A673 (cell line): ENCODE results near the gene FNDC3B. TPM values are rescaled to one million over a fixed set of nuclear protein-coding genes. Genes with fewer than 3 reads are reported as not detected.

ENCODE experiments used
- BruUV-seq: library from RNA; stranded (reverse); fragments of 400-500 nt; replicated peaks from 2 replicates; lab custom pipeline; 2021; lab: Mats Ljungman, UMichigan
- CTCF ChIA-PET: fragments of 300-600 bp; sonication (Branson Sonifier 250); formaldehyde crosslinking; loops from one replicate; lab custom pipeline; 2022; ENCODE audit warnings: antibody characterized with exemption; lab: Charles Lee
- POLR2A ChIA-PET: fragments of 300-600 bp; sonication (Branson Sonifier 250); formaldehyde crosslinking; loops from one replicate; lab custom pipeline; 2022; ENCODE audit warnings: antibody characterized with exemption; ENCODE audit not compliant: low non-redundant PET; lab: Charles Lee
- DNase-seq: peaks from one replicate; pipeline ENCODE4 v3.0.0-alpha.2; 2015; ENCODE audit warnings: low spot score
- H3K27ac ChIP-seq: fragments of 200-600 bp; sonication (generic); 2 replicates; pipeline ENCODE4 v1.5.1; 2016; ENCODE audit warnings: mixed run types, low read depth, mild to moderate bottlenecking, mixed read lengths, antibody characterized with exemption, low read length; ENCODE audit not compliant: poor library complexity, severe bottlenecking
- H3K27me3 ChIP-seq: fragments of 200-600 bp; sonication (generic); replicated peaks from 2 replicates; pipeline ENCODE4 v1.6.1; 2017; ENCODE audit warnings: mixed run types, low read depth, mild to moderate bottlenecking, mixed read lengths, antibody characterized with exemption, low read length; ENCODE audit not compliant: insufficient read depth, poor library complexity
- H3K36me3 ChIP-seq: fragments of 200-600 bp; sonication (generic); 2 replicates; pipeline ENCODE4 v1.6.1; 2016; ENCODE audit warnings: mixed run types, mild to moderate bottlenecking, mixed read lengths, antibody characterized with exemption, low read length; ENCODE audit not compliant: insufficient read depth, poor library complexity, severe bottlenecking
- H3K4me1 ChIP-seq: fragments of 200-600 bp; sonication (generic); 2 replicates; pipeline ENCODE4 v1.6.1; 2017; ENCODE audit warnings: mixed run types, mild to moderate bottlenecking, mixed read lengths, antibody characterized with exemption, low read length; ENCODE audit not compliant: insufficient read depth, poor library complexity, severe bottlenecking
- H3K4me3 ChIP-seq: fragments of 200-600 bp; sonication (generic); 2 replicates; pipeline ENCODE4 v1.5.1; 2016; ENCODE audit warnings: low read depth, mixed run types, mild to moderate bottlenecking, mixed read lengths, low read length; ENCODE audit not compliant: poor library complexity, severe bottlenecking
- H3K9me3 ChIP-seq: fragments of 200-600 bp; sonication (generic); 2 replicates; pipeline ENCODE4 v1.6.1; 2016; ENCODE audit warnings: mixed run types, low read depth, mild to moderate bottlenecking, mixed read lengths, antibody characterized with exemption, low read length; ENCODE audit not compliant: poor library complexity, severe bottlenecking
- CTCF ChIP-seq: fragments of 300-800, 200-600 bp; sonication (generic); conservative IDR thresholded peaks from 2 replicates; pipeline ENCODE4 v1.5.1; 2017; ENCODE audit warnings: low read depth, mild to moderate bottlenecking, antibody characterized with exemption, low read length, moderate library complexity, mixed read lengths
- EZH2 ChIP-seq: fragments of 200-600 bp; sonication (generic); IDR thresholded peaks from 2 replicates; pipeline ENCODE4 v1.6.1; 2017; ENCODE audit warnings: borderline replicate concordance, low read depth, mild to moderate bottlenecking, mixed read lengths, antibody characterized with exemption, low read length; ENCODE audit not compliant: poor library complexity, severe bottlenecking
- intact Hi-C: fragments of 100-400 bp; cut with micrococcal nuclease; formaldehyde crosslinking; loops from one replicate; pipeline ENCODE4 v1.10.0; 2022; ENCODE audit not compliant: unreplicated experiment
- total RNA-seq: library from RNA; stranded (reverse); gene quantifications from 2 replicates; pipeline ENCODE4 v1.2.3, GENCODE V29; 2021

The FNDC3B gene
- total RNA-seq, 1 experiment from 2014 or later = 50.8 TPM

- H3K4me1 ChIP-seq = peaks cover 50% of the 10 kb centered on the region
- intact Hi-C loops = no loop called here
- ChIA-PET CTCF (interaction anchor here (0.6 kb wide), 1 partner anchor 30 kb away, joined by 4 read pairs; no protein-coding TSS in a partner anchor), POLR2A (no interaction called here)
- no peak overlapping the region for H3K27ac ChIP-seq
- H3K36me3 ChIP-seq = no peaks in the 10 kb centered on the region
- H3K4me3 ChIP-seq = no peak overlapping the region
- DNase-seq = no peak
- H3K9me3 ChIP-seq = no peaks in the 10 kb centered on the region
- BruUV-seq = no TSS peak
- H3K27me3 ChIP-seq = no peaks in the 10 kb centered on the region
- TF ChIP-seq EZH2 (no peak), CTCF (no peak)
Observed at GRCh38 chr3:172170841-172171240, 131.5 kb downstream of the FNDC3B start.

GRCh38 chr3:172171396-172172075, 132.2 kb downstream of the FNDC3B start:
- Histone ChIP-seq H3K9me3 (no peaks in the 10 kb centered on the region), H3K36me3 (no peaks in the 10 kb centered on the region), H3K27ac (no peak overlapping the region), H3K4me1 (peaks cover 57% of the 10 kb centered on the region), H3K27me3 (no peaks in the 10 kb centered on the region), H3K4me3 (no peak overlapping the region)
- intact Hi-C loops = no loop called here
- ChIA-PET CTCF (interaction anchor here (0.6 kb wide), 1 partner anchor 31 kb away, joined by 4 read pairs; no protein-coding TSS in a partner anchor), POLR2A (no interaction called here)
- TF ChIP-seq EZH2 (no peak), CTCF (no peak)
- DNase-seq = no peak
- no TSS peak for BruUV-seq

GRCh38 chr3:172173316-172174254, 134.2 kb downstream of the FNDC3B start:
- intact Hi-C loops = no loop called here
- H3K27me3 ChIP-seq = no peaks in the 10 kb centered on the region
- TF ChIP-seq EZH2 = no peak
- TF ChIP-seq CTCF = no peak
- no peak for DNase-seq
- ChIA-PET CTCF (no interaction called here), POLR2A (interaction anchor here (0.9 kb wide), 1 partner anchor 35 kb away, joined by 4 read pairs; no protein-coding TSS in a partner anchor)
- peaks cover 74% of the 10 kb centered on the region for H3K4me1 ChIP-seq
- H3K27ac ChIP-seq = no peak overlapping the region
- no TSS peak for BruUV-seq
- no peak overlapping the region for H3K4me3 ChIP-seq
- no peaks in the 10 kb centered on the region for H3K9me3 ChIP-seq
- no peaks in the 10 kb centered on the region for H3K36me3 ChIP-seq
